Stimulated activated CD8-positive, alpha-beta memory T cell treated with anti-CD3 and anti-CD28 coated beads, Interleukin-2, amount 100 ng/mL, for 48 hours (primary cell): ENCODE results near the gene PTPRN2.
"Not testable (repeated sequence)": the region's sequence is repeated elsewhere in the genome, so short reads cannot be mapped to it uniquely, and the experiment has no call there.

Experiments used
- DNase-seq, 2 donors: peaks; one replicate each; pipeline ENCODE4 v3.0.0-alpha.2; 2020; ENCODE audit warnings: low read depth in 2 of 2

The PTPRN2 gene

DNA sequence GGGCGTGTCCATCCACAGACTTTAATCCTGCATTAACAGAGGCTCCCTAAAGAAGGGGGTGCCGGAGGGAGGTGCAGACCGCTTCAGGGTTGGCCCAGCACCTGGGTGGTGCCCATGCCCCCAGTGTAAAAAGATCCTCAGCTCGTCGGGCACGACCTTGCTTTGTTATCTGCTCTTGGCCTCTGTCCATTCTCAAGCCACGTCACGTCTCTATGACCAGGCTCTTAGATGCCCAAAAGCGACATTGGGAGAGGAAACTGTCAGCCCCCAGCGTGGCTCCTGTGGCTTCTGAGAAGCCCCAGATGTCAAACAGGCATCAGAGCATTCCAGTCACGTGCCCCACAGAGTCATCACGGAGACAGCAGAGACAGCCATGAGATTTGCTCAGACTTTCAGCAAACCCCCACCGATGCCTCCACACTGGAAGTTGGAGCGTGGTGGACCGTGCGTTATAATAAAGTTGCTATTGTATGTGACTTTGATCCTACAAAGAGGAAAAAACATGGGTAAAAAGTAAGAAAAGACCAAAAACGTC, 55.5 kb downstream of the PTPRN2 start:
- DNase-seq: no peak

- DNase-seq: no peak
Measured at GRCh38 chr7:158531661-158532060, 56.0 kb downstream of the PTPRN2 start.

DNA sequence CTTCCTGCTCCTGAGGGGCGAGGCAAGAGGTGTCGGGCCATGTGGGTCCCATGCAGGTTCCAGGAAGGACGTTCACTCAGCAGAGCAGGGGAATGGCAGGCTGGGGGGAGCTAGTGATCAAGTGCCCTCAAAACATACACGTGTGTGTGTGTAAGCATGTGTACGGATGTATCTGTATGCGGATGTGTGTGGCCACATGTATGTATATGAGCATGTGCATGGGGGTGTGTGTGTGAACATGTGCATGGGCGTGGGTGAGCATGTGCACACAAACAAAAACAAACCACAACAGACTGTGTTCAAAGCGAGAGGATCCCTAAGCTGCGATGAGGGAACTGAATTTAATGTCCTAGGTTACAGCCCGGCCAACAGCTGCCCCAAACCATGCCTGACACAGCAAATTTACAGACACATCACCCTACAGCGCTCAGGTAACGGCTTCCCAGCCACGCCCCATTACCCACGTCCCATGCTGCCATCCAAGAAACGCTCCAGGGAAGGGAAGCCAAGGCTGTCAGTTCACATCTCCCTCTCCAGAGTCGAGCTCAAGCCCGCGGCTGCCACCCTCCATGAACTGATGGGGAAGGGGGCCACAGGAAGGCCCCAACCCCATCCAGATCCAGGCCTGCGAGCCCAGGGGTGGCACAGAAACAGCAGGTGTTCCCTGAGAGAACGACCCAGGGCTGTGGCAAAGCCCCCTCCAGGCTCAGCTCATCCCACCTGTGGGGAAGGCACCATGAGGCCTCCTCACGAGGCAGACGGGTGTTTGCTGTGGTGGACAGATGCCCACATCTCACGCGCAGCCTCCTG, 56.6 kb downstream of the PTPRN2 start:
- no peak for DNase-seq

DNA sequence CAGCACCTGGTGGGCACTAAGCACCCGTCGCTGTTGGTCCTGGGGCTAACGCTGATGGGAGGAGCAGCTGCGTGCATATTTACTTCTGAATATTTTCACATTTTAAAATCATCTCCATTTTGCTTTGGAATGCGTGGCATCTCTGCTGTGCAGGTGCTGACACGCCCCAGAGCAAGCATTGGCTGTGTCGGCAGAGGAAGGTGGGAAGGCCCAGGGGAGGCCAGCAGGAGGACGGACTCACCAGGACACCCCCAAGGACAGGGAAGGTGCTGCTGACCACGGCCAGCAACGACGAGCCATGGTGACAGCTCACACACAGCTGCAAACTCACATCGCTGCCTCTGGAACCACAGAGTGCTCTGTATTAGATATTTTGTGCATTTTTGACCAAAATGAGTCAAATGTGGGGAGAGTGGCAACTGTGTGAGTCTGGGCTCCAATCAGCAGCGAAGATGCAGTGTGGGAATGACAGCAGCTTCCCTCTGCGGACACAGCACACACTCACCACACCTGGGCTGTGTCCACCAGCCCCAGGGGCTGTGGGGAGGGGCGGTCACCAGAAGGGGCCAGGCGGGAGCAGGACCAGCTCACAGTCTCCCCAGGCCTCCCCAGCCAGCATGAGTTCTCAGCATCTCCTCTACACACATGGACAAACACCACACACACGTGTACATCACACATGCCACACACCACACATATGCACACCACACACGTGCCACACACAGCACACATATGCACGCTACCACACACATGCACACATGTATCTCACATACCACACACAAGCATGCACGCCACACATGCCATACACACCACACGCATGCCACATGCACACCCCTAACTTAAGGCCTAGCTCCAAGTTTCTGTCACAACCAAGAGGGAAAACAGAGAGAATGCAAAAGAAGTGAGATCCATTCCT, 58.2 kb downstream of the PTPRN2 start:
- DNase-seq: no peak

DNA sequence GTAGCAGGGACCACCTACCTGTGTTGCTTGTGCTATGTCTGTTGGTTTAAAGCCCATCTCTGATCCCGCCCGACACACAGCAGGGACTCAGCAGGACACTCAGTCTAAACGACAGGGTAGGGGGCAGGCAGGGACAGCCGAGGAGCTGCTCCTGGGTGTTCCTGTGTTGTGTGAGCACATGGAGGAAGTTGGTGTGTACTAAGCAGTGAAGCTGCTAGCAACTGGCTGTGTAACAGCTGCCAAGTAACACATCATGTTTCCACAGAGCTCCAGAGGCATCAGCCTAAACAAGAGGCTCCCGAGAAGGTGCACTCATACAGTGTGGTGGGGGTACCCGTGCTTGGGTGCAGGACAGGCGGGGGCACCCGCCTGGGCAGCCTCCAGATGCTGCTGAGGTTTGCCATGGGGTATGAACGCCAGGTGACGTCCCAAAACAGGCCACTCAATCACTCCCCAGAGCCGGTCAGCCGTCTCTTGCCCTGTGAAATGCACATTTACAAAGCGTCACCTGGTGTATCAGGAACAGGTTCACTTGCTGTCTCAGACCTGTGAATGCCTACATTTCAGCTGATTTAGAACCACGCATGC, 59.6 kb downstream of the PTPRN2 start:
- DNase-seq: no peak

DNA sequence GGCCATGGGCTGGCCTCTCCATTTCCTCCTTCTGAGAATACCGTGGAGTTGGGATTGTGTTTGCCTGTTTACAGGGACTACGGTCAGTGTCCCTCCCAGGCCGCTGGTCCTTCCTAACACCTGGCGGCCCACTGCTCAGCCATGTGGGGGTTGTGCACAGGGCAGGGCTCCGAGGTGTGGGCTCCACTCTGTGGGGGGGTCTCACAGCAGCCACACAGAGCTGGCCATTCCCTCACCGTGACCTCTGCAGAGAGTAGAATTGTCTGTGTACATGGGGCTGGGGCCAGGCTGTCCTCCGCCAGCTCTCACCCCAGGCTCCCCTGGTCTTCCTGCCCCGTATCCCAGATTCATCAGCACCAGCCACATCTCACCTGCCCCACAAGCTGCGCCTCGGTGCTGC, 60.1 kb downstream of the PTPRN2 start:
- no peak for DNase-seq

GRCh38 chr7:158527038-158527437, 60.6 kb downstream of the PTPRN2 start:
- no peak for DNase-seq

DNA sequence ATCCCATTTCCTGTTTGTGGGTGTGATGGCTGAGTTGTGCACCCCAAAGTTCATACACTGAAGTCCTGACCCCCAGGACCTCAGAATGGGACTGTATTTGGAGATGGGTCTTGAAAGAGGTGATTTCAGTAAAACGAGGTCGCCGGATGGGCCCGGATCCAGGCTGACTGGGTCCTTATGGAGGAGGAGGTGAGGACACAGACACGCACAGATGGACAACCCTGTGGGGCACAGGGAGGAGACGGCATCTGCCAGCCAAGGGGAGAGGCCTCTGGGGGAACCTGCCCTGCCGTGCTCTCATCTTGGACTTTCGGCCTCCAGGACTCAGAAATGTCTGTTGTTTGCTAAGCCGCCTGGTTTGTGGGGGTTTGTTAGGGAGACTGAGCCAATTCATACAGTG, 61.1 kb downstream of the PTPRN2 start:
- DNase-seq: no peak

DNA sequence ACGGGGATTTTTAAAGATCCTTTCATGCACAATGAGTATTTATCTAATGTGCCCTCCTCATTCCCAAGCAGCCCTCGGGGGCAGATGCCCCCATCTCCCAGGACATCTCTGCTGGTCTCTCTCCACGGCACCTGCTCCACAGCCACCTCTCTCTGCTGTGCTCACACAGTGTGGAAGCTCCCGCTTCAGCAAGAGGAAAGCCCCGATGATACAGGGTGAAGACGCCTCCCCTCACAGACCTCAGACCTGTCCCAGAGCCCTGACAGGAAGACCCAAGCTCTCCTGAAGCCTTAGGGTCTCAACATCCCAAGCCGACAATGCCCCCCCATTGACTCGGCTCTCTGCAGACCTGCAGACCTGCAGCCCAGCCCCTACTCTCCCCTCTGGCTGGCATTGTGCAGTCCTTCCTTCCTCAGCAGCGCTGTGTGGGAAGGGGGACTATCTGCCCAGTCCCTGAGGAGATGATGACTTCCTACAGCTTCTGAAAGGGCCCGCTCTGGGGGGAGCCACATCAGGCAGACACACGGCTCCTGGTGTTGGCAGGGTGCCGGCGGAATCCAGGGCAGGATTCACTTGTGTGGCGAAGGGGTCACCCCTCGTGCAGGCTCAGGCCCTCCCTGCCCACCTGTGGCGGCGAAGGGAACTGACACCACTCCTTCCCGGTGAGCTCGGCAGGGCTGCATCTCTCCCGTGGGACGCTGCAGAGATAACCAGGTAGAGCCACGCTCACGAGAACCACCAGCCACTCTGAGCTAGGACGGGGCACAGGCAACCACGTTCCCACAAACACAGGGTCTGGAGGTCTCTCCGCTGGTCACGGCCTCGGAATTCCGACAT, 61.8 kb downstream of the PTPRN2 start:
- no peak for DNase-seq

GRCh38 chr7:158524749-158525635, 62.6 kb downstream of the PTPRN2 start:
- DNase-seq: no peak

GRCh38 chr7:158524286-158524685, 63.3 kb downstream of the PTPRN2 start:
- not testable (repeated sequence) for DNase-seq

- not testable (repeated sequence) for DNase-seq
Measured at GRCh38 chr7:158523877-158524276, 63.7 kb downstream of the PTPRN2 start.

- DNase-seq: not testable (repeated sequence)
Measured at GRCh38 chr7:158523165-158523856, 64.3 kb downstream of the PTPRN2 start.

DNA sequence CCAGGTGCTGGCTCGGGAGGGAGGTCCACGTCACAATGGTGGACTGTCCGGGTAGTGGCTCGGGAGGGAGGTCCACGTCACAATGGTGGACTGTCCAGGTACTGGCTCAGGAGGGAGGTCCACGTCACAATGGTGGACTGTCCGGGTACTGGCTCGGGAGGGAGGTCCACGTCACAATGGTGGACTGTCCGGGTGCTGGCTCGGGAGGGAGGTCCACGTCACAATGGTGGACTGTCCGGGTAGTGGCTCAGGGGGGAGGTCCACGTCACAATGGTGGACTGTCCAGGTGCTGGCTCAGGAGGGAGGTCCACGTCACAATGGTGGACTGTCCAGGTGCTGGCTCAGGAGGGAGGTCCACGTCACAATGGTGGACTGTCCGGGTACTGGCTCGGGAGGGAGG, 65.8 kb downstream of the PTPRN2 start:
- not testable (repeated sequence) for DNase-seq

DNA sequence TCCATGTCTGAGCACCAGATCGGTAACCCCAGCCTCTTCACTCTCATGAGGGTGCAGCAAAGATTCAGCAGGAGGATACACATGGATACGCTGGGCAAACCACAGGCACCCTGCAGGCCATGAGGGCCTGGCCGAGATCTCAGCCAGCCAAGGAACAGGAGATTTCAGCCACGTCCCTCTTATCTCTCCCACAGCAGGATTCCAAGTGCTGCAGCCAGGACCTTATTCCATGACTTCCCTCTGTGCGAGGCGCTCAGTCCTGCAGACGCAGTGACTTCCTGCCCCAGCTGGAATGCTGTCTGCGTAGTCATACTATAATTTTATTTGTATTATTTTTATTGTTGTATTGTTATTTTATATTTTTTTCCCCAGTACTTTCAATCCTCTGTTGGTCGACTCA, 66.8 kb downstream of the PTPRN2 start:
- no peak for DNase-seq

DNA sequence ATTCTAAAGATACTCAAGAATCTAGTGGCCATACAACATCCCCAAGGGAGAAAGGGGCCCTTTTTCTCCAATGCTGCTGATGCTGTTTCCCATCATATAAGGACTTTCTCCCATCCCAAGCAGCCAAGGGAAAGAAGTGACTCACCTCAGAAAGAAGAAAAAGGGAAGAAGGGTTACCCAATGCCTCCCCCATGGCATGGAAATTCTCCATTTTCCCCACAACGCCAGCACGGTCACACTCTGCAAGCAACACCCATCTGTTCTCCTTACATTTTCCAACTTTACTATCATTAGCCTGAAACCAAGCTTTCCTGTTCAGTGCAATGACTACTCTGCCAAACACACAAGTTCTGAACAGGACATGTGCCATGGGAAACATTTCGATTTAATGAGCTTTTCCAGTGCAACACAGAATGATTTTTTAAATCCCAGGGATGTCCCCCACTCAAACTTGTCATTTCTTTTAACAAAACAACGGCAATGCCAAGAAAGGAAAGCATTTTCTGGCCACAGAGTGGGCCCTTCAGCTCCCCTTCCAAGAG, 67.9 kb downstream of the PTPRN2 start:
- no peak for DNase-seq

- no peak for DNase-seq
Measured at GRCh38 chr7:158518980-158519632, 68.5 kb downstream of the PTPRN2 start.

DNA sequence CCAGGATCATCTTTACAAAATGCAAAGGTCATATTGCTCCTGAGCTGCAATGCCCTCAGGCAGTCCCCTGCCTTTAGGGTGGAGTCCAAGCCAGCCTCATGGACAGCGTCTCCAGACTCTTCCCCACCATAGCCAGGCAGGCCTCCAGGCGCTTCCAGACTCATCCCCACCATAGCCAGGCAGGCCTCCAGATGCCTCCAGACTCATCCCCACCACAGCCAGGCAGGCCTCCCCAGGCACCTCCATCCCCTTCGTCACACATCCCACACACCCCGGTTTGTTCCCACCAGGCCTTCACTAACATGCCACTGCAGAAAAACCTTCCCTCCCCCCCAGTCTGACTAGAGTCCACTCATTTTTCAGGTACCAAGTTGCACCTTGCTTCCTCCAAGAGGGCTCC, 70.1 kb downstream of the PTPRN2 start:
- no peak for DNase-seq

- DNase-seq: no peak
Measured at GRCh38 chr7:158517072-158517471, 70.6 kb downstream of the PTPRN2 start.
